GM19467 (cell line): ENCODE measurements around the gene CEBPG.

ENCODE experiments used
- ATAC-seq: cut with Tn5 transposase; IDR thresholded peaks from one replicate; pipeline ENCODE4 v1.9.1; 2021; ENCODE audit warnings: mild to moderate bottlenecking, moderate library complexity; ENCODE audit not compliant: unreplicated experiment

CEBPG gene

GRCh38 chr19:33394723-33395560, 21.4 kb downstream of the CEBPG start:
- no peak for ATAC-seq

GRCh38 chr19:33395561-33396550, 22.3 kb downstream of the CEBPG start:
- ATAC-seq, result no peak

- no peak for ATAC-seq
Observed at GRCh38 chr19:33396701-33397535, 23.4 kb downstream of the CEBPG start.

- no peak for ATAC-seq
Observed at GRCh38 chr19:33397536-33398360, 24.2 kb downstream of the CEBPG start.

GRCh38 chr19:33398361-33399060, 25.0 kb downstream of the CEBPG start:
- ATAC-seq, result no peak

- no peak for ATAC-seq
Observed at GRCh38 chr19:33399081-33399744, 25.7 kb downstream of the CEBPG start.

- ATAC-seq, result no peak
Observed at GRCh38 chr19:33399745-33400681, 26.5 kb downstream of the CEBPG start.

GRCh38 chr19:33400856-33401682, 27.6 kb downstream of the CEBPG start:
- no peak for ATAC-seq

- ATAC-seq, result no peak
Observed at GRCh38 chr19:33401683-33402420, 28.3 kb downstream of the CEBPG start.

- no peak for ATAC-seq
Observed at GRCh38 chr19:33402421-33403220, 29.1 kb downstream of the CEBPG start.

- no peak for ATAC-seq
Observed at GRCh38 chr19:33403221-33403972, 29.9 kb downstream of the CEBPG start.

GRCh38 chr19:33403973-33404304, 30.4 kb downstream of the CEBPG start:
- ATAC-seq, result no peak

GRCh38 chr19:33404506-33405253, 31.2 kb downstream of the CEBPG start:
- ATAC-seq, result no peak

- no peak for ATAC-seq
Observed at GRCh38 chr19:33405254-33405552, 31.7 kb downstream of the CEBPG start.
